Endothelial cell of umbilical vein (primary cell): ENCODE measurements around the gene EHD1.

Source experiments
- CTCF ChIP-seq, 2 donors: IDR thresholded peaks; 1 replicate in 1 of 2; 2 replicates in 1 of 2; pipeline ENCODE4 v1.5.1; 2011; ENCODE audit warnings: low read length in 2 of 2, mild to moderate bottlenecking in 2 of 2, moderate library complexity in 2 of 2, control low read depth in 1 of 2, inconsistent platforms in 1 of 2, low read depth in 1 of 2; ENCODE audit not compliant: insufficient read depth in 1 of 2; ENCODE audit errors: extremely low read depth in 1 of 2
- EZH2 ChIP-seq: IDR thresholded peaks from 2 replicates; pipeline ENCODE4 v1.6.1; 2012; ENCODE audit warnings: borderline replicate concordance, low read depth, mild to moderate bottlenecking, moderate library complexity, low read length, inconsistent platforms; ENCODE audit not compliant: severe bottlenecking
- FOS ChIP-seq: IDR thresholded peaks from 2 replicates; pipeline ENCODE4 v1.6.1; 2011; ENCODE audit warnings: mild to moderate bottlenecking, low read length, moderate library complexity, borderline replicate concordance; ENCODE audit not compliant: insufficient read depth
- GATA2 ChIP-seq: IDR thresholded peaks from 2 replicates; pipeline ENCODE4 v1.7.0; 2011; ENCODE audit warnings: low read depth, mild to moderate bottlenecking, moderate library complexity, mixed read lengths, low read length; ENCODE audit not compliant: insufficient read length, insufficient read depth
- JUN ChIP-seq: IDR thresholded peaks from 2 replicates; pipeline ENCODE4 v1.6.1; 2011; ENCODE audit warnings: borderline replicate concordance, low read depth; ENCODE audit not compliant: insufficient read length, insufficient read depth
- MAX ChIP-seq: IDR thresholded peaks from 2 replicates; pipeline ENCODE4 v1.6.1; 2011; ENCODE audit not compliant: insufficient read depth, insufficient read length
- MYC ChIP-seq: IDR thresholded peaks from one replicate; pipeline ENCODE4 v1.6.1; 2011; ENCODE audit warnings: mild to moderate bottlenecking, low read depth, low read length
- POLR2A ChIP-seq: IDR thresholded peaks from 2 replicates; pipeline ENCODE4 v1.6.1; 2012; ENCODE audit warnings: low read depth, mild to moderate bottlenecking, control low read depth, low read length
- POLR2AphosphoS5 ChIP-seq: IDR thresholded peaks from 2 replicates; pipeline ENCODE4 v1.6.1; 2012; ENCODE audit warnings: low read depth, mild to moderate bottlenecking, control low read depth, low read length, moderate library complexity; ENCODE audit not compliant: insufficient read depth

GRCh38 chr11:64837887-64838351 is 40.5 kb downstream of the EHD1 start:
- TF ChIP-seq CTCF (IDR thresholded peaks at IDR 0.05; ENCODE audit: extremely low read depth in 1 of 2, insufficient read depth in 1 of 2, low read depth in 1 of 2, low read length in 2 of 2) (no peak), POLR2AphosphoS5 (no peak), MAX (no peak), EZH2 (no peak), POLR2A (no peak), JUN (no peak), GATA2 (no peak), FOS (no peak), MYC (no peak)
